WTC11 (cell line): ENCODE measurements around the gene TMEM181.

Source experiments
- CTCF ChIP-seq: fragments of 200-600 bp; IDR thresholded peaks from 2 replicates; pipeline ENCODE4 v1.8.0; 2022; ENCODE audit warnings: antibody characterized with exemption
- ELF4 ChIP-seq: sonication (generic); formaldehyde crosslinking; IDR thresholded peaks from 2 replicates; pipeline ENCODE4 v1.8.1; 2022; ENCODE audit warnings: low read depth, mild to moderate bottlenecking, moderate library complexity, missing genetic modification reagents
- ETV6 ChIP-seq: sonication (generic); formaldehyde crosslinking; IDR thresholded peaks from 2 replicates; pipeline ENCODE4 v1.8.1; 2022; ENCODE audit warnings: mild to moderate bottlenecking, missing genetic modification reagents
- TF ChIP-seq, protein P1 (sequence below): sonication (generic); formaldehyde crosslinking; conservative IDR thresholded peaks from 2 replicates; pipeline ENCODE4 v1.8.1; 2023; ENCODE audit warnings: mild to moderate bottlenecking, low read depth, missing genetic modification reagents, moderate library complexity

- no peak for TF ChIP-seq CTCF
- TF ChIP-seq ELF4 (CRISPR knock-in tag) = no peak
- no peak for TF ChIP-seq ETV6 (CRISPR knock-in tag)
- TF ChIP-seq, protein P1, sequence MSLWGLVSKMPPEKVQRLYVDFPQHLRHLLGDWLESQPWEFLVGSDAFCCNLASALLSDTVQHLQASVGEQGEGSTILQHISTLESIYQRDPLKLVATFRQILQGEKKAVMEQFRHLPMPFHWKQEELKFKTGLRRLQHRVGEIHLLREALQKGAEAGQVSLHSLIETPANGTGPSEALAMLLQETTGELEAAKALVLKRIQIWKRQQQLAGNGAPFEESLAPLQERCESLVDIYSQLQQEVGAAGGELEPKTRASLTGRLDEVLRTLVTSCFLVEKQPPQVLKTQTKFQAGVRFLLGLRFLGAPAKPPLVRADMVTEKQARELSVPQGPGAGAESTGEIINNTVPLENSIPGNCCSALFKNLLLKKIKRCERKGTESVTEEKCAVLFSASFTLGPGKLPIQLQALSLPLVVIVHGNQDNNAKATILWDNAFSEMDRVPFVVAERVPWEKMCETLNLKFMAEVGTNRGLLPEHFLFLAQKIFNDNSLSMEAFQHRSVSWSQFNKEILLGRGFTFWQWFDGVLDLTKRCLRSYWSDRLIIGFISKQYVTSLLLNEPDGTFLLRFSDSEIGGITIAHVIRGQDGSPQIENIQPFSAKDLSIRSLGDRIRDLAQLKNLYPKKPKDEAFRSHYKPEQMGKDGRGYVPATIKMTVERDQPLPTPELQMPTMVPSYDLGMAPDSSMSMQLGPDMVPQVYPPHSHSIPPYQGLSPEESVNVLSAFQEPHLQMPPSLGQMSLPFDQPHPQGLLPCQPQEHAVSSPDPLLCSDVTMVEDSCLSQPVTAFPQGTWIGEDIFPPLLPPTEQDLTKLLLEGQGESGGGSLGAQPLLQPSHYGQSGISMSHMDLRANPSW = no peak
These were observed 29.5 kb downstream of the TMEM181 start for GRCh38 chr6:158589366-158589765.
